SK-N-SH treated with all-trans-retinoic acid at 6 μM for 48 hours (cell line): ENCODE measurements around the gene GALNT17.

Experiments
- ZC3H10 ChIP-seq: fragments of 250-450 bp; sonication (Bioruptor Pico); IDR thresholded peaks from 2 replicates; pipeline ENCODE4 v1.5.1; 2021; ENCODE audit warnings: mild to moderate bottlenecking, moderate library complexity
- ZNF70 ChIP-seq: fragments of 450-650 bp; formaldehyde crosslinking; IDR thresholded peaks from 2 replicates; pipeline ENCODE4 v1.5.0; 2020; ENCODE audit warnings: mild to moderate bottlenecking, moderate library complexity

DNA sequence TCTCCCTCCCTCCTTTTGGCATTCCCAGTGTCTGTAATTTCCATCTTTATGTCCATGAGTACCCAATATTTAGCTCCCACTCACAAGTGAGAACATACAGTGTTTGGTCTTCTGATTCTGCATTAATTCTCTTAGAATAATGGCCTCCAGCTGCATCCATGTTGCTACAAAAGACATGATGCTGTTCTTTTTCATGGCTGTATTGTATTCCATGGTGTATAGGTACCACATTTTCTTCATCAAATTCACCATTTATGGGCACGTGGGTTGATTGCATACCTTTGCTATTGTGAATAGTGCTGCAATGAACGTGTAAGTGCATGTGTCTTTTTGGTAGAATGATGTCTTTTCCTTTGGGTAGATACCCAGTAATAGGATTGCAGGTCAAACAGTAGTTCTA lies 576.8 kb downstream of the GALNT17 start:
- TF ChIP-seq ZC3H10 (CRISPR knock-in tag) (no peak), ZNF70 (CRISPR knock-in tag) (no peak)
